ENCODE data around the gene CLEC14A.

CLEC14A gene

DNA sequence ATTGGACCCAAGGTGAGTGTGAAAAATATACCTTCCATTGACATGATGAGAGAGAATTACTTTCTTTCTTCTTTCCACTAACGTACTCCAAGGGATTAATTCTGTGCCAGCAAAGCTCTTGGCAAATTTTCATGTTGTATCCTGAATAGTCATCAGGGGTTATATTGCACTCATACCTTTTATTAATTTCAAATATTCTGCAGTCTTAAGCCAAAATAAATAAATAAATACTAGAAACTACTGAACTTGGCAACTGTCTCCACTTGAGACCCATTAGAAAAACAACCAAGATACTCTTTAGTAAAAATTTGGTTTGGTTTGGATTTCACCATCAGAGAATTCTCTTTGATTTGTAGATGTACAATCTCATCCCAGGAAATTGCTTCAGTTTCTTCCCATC lies 22.1 kb upstream of the CLEC14A start:
- H3K9me3 Mint-ChIP-seq, result no peaks in the 10 kb centered on the region
- TF ChIP-seq, protein P1, sequence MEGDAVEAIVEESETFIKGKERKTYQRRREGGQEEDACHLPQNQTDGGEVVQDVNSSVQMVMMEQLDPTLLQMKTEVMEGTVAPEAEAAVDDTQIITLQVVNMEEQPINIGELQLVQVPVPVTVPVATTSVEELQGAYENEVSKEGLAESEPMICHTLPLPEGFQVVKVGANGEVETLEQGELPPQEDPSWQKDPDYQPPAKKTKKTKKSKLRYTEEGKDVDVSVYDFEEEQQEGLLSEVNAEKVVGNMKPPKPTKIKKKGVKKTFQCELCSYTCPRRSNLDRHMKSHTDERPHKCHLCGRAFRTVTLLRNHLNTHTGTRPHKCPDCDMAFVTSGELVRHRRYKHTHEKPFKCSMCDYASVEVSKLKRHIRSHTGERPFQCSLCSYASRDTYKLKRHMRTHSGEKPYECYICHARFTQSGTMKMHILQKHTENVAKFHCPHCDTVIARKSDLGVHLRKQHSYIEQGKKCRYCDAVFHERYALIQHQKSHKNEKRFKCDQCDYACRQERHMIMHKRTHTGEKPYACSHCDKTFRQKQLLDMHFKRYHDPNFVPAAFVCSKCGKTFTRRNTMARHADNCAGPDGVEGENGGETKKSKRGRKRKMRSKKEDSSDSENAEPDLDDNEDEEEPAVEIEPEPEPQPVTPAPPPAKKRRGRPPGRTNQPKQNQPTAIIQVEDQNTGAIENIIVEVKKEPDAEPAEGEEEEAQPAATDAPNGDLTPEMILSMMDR (IDR thresholded peaks at IDR 0.05), result no peak
- H3K27me3 Mint-ChIP-seq (ENCODE audit: low read depth, poor library complexity), result peaks cover 11% of the 10 kb centered on the region
- no peaks in the 10 kb centered on the region for H3K36me3 Mint-ChIP-seq (ENCODE audit: low read depth)
- no peaks in the 10 kb centered on the region for H3K4me1 Mint-ChIP-seq
- no peak overlapping the region for H3K27ac Mint-ChIP-seq
- no peak for DNase-seq
- H3K4me3 Mint-ChIP-seq, result no peak overlapping the region

DNA sequence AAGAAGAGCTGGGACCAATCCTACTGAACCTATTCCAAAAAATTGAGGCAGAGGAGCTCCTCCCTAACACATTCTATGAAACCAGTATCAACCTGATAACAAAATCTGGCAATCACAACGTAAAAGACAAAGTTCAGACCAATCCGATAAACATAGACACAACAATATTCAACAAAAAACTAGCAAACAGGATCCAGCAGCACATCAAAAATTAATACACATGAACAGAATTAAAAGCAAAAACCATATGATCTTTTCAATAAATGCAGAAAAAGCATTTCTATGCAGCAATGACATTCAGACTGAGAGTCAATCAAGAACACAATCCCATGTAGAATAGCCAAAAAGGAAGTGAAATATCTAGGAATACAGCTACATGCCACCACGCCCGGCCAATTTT lies 7.0 kb upstream of the CLEC14A start:
- Mint-ChIP-seq H3K27me3 (ENCODE audit: low read depth, poor library complexity) (peaks cover 24% of the 10 kb centered on the region), H3K27ac (no peak overlapping the region), H3K4me3 (no peak overlapping the region), H3K4me1 (no peaks in the 10 kb centered on the region), H3K36me3 (ENCODE audit: low read depth) (no peaks in the 10 kb centered on the region), H3K9me3 (peaks cover 35% of the 10 kb centered on the region)
- DNase-seq, result no peak
- TF ChIP-seq, protein P1 (IDR thresholded peaks at IDR 0.05), result no peak

DNA sequence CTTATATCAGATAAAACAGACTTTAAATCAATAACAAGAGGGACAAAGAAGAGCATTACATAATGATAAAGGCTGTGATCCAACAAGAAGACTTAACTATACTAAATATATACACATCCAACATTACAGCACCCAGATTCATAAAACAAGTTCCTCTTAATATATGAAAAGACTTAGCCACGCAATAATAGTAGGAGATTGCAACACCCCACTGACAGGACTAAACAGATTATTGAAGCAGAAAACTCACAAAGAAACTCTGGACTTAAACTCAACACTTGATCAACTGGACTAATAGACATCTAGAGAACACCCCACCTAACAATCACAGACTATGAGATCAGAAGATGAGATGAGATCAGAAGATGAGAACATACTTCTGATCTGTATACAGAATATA lies 5.7 kb upstream of the CLEC14A start:
- H3K9me3 Mint-ChIP-seq, result peaks cover 25% of the 10 kb centered on the region
- H3K27ac Mint-ChIP-seq, result no peak overlapping the region
- no peak overlapping the region for H3K4me3 Mint-ChIP-seq
- DNase-seq, result no peak
- no peaks in the 10 kb centered on the region for H3K36me3 Mint-ChIP-seq (ENCODE audit: low read depth)
- H3K27me3 Mint-ChIP-seq (ENCODE audit: low read depth, poor library complexity), result peaks cover 35% of the 10 kb centered on the region
- H3K4me1 Mint-ChIP-seq, result no peaks in the 10 kb centered on the region
- TF ChIP-seq, protein P1 (IDR thresholded peaks at IDR 0.05), result no peak

DNA sequence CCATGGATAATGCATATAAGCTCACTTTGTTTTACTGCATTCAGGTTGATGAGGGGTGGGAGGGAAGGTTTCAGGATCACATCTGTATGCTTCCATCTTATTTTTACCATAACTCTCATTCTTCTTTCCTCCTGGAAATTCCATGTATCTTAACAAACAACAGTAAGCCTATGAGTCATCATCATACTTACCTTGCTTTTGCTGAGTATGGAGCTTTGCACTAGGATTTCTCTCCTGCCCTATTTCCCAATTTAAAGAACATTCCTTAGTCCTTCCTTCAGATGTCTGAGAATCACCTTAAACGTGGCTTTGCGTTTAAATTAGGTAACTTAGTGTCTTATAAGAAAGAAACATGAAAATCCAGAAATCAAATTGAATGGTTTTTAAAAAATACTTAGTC lies 1.6 kb upstream of the CLEC14A start:
- H3K4me3 Mint-ChIP-seq, result no peak overlapping the region
- DNase-seq, result no peak
- H3K4me1 Mint-ChIP-seq, result peaks cover 5% of the 10 kb centered on the region
- no peaks in the 10 kb centered on the region for H3K36me3 Mint-ChIP-seq (ENCODE audit: low read depth)
- TF ChIP-seq, protein P1 (IDR thresholded peaks at IDR 0.05), result no peak
- peaks cover 58% of the 10 kb centered on the region for H3K27me3 Mint-ChIP-seq (ENCODE audit: low read depth, poor library complexity)
- no peak overlapping the region for H3K27ac Mint-ChIP-seq
- peaks cover 13% of the 10 kb centered on the region for H3K9me3 Mint-ChIP-seq

DNA sequence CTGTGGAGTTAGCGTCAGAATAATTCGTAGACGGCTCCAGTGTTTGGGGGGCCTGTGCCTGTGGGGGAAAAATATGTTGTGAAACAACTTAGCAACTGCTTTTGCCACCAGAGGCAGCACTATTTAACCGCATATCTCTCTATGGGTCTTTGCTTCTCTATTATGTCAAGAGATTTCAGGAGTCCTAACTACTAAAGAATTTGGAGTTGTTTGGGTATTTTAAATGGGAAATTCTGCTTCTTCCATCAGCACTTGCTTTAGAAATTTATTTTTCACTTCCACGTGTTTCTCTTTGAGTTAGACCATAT lies 594 bp upstream of the CLEC14A start:
- Mint-ChIP-seq H3K27ac (no peak overlapping the region), H3K27me3 (ENCODE audit: low read depth, poor library complexity) (peaks cover 63% of the 10 kb centered on the region), H3K36me3 (ENCODE audit: low read depth) (no peaks in the 10 kb centered on the region), H3K9me3 (peaks cover 4% of the 10 kb centered on the region), H3K4me1 (peaks cover 5% of the 10 kb centered on the region), H3K4me3 (peak overlapping the region; percentile 73)
- no peak for DNase-seq
- TF ChIP-seq, protein P1 (IDR thresholded peaks at IDR 0.05), result no peak

DNA sequence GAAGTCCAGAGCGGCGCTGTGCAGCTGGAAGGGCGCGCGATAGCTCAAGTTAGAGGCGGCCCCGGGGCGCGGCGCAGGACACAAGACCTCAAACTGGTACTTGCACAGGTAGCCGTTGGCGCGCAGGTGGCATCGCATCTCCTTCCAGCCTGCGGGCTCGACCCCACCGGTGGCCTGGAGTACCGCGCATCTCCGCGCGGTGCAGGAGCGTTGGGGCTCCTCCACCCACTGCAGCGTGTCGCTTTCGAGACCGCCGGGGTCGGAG lies 553 bp downstream of the CLEC14A start:
- Mint-ChIP-seq H3K27me3 (ENCODE audit: low read depth, poor library complexity) (peaks cover 71% of the 10 kb centered on the region), H3K4me1 (peaks cover 5% of the 10 kb centered on the region), H3K36me3 (ENCODE audit: low read depth) (no peaks in the 10 kb centered on the region), H3K9me3 (no peaks in the 10 kb centered on the region), H3K4me3 (peak overlapping the region; percentile 73), H3K27ac (no peak overlapping the region)
- TF ChIP-seq, protein P1 (IDR thresholded peaks at IDR 0.05), result no peak
- DNase-seq, result peak; percentile 51
